Fibroblast of skin of abdomen (primary cell): ENCODE measurements around the gene RBMS1.

ENCODE experiments used
- DNase-seq: peaks from one replicate; pipeline ENCODE4 v3.0.0-alpha.2; 2013

The RBMS1 gene

DNA sequence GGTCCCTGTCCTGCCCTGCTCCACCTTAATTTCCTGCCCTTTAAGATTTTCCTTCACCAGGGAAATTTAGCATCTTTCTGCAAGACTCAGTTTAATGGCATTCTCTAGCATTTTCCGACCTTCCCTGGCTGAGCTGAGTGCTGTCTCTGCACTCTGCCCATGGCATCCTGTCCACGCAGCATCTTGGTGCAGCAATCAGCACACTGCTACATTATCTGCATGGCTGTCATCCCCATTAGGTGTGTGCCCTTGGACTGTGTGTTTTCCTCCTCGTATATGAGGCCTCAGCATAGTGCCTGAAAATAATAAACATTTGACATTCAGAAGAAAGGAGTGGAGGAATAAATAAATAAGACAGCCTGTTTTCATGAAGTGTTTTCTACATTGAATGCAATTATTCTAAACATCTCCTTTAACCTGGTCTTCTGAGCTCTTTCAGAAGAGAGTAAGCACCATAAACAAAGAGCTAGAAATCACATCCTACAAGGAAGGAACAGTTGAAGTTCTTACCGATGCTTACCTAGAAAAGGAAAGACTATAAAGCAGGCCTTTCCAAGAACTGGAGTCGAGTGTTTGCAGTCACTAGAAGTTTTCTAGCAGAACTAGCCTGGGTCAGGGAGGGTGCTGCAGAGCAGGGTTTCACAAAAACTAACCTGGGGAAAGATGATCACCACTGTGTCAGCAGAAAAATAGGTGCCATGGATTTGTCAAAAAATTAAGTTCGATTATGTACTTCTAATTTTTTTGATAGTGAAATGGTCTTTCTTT is 162.2 kb downstream of the RBMS1 start:
- DNase-seq: no peak

- DNase-seq: no peak
These were observed 164.6 kb downstream of the RBMS1 start for GRCh38 chr2:160328811-160329527.

- DNase-seq: no peak
These were observed 166.8 kb downstream of the RBMS1 start for GRCh38 chr2:160326786-160327185.

- no peak for DNase-seq
These were observed 168.2 kb downstream of the RBMS1 start for GRCh38 chr2:160325418-160325817.

DNA sequence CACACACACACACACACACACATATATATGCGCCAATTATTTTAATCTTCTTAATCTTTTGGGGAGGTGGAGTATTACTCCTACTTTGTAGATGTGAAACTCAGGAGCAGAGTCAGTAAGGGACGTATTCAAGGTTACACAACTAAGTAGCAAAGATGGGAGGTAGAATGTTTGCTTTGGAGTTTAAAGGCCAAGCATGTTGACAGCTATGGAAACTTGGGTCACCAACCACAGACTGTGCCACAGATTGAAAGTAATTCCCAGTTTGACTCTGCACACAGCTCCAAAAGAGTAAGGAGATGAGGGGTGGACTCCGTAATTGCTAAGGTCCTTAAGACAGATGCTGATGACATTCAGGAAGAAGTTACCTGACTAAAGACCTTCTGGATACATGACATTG is 168.7 kb downstream of the RBMS1 start:
- no peak for DNase-seq

GRCh38 chr2:160324161-160324800 is 169.3 kb downstream of the RBMS1 start:
- peak; percentile 54 for DNase-seq

DNA sequence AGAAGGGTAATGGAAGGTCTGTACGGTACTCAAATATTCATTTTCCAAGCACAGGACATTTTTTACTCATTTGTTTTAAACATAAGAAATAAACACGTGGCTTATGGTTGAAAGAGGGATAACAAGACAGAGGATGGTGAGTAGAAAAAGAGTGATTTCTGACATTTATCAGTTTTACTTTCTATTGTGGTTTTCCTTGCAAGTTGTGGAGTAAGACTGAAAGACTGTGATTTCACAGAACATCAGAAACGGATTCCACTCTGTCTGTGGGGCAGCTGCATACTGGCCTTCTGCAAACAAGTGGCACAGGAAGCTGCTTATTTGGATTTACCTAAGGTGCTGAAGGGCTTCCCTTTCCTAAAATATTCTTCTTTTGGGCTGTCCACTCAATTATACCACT is 171.3 kb downstream of the RBMS1 start:
- no peak for DNase-seq

GRCh38 chr2:160321006-160321405 is 172.6 kb downstream of the RBMS1 start:
- no peak for DNase-seq

DNA sequence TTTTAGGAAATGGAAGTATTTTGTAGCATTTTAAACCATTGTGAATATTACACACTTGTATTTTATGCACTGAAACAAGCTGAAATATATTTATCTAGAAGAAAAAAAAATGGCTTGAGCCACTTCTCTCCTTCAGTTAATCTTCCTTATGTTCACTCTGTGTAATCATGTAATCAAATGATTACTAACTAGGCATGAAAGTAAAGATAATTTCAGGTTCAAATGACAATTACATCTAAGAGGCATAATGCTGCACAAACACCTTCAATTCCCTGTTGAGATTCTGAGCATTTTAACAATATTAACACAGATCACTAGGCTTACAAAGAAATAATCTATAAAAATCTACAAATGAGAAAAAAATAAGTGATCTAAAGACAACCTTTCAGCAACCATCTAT is 173.9 kb downstream of the RBMS1 start:
- no peak for DNase-seq

- DNase-seq: no peak
These were observed 175.4 kb downstream of the RBMS1 start for GRCh38 chr2:160318218-160318617.

DNA sequence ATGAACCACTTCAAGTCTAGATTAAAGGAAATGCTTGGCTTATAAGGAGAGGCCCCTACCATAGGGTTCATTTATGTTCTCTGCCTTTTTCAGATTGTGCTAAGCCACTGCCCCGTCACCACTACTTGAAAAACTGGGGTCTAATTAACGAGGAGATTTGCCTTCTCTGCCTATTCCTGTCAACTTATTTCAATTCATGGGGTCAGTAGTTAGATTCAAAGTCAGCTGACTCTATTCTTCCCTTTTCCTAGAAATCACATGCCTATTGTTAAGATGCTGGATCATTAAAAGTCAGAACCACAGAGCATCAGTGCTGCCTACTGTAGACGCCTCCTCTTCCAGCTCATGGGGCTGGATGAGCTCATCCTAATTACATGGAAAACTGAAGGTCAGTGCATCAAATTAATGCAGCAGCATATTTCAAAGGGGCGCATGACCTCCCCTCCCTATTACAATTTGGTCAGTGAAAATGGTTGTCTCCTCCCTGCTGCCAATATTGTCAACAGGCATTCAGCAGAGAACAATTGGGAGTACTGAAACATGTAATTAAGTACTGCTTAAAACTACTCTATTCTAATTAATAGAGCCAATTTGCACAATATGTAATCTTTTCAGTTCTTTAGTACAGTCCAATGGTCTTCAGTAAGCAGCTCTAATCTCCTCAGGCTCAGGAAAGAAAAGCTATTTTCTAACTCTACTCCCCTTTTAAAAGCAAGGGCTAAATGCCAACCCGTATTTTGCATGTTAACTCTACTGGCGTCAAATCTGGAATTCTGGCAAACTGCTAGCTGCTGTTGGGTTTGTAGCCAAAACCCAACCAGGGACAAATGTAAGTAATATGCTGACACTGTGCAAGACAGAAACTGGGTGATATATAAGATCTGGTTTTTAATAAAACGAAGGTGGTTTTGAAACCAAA is 176.2 kb downstream of the RBMS1 start:
- peak; percentile 38 for DNase-seq

DNA sequence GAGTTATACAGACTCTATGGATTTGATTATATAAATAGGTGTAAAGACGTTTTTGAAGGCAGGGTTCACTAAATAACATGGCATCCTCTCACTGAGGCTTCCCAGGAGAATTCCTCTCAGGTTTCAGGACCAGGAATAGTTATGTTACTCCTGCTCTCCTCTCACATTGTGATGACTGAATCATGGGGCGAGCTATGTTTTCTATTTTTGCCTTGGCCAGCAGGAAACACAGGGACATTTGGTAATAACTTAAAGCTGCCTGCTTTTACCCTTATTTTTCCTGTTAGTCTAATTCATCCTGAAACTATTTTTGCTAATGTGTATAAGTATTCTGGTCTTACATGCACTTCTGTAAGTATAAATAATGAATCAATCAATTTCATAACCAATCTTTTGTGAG is 178.3 kb downstream of the RBMS1 start:
- peak; percentile 73 for DNase-seq

DNA sequence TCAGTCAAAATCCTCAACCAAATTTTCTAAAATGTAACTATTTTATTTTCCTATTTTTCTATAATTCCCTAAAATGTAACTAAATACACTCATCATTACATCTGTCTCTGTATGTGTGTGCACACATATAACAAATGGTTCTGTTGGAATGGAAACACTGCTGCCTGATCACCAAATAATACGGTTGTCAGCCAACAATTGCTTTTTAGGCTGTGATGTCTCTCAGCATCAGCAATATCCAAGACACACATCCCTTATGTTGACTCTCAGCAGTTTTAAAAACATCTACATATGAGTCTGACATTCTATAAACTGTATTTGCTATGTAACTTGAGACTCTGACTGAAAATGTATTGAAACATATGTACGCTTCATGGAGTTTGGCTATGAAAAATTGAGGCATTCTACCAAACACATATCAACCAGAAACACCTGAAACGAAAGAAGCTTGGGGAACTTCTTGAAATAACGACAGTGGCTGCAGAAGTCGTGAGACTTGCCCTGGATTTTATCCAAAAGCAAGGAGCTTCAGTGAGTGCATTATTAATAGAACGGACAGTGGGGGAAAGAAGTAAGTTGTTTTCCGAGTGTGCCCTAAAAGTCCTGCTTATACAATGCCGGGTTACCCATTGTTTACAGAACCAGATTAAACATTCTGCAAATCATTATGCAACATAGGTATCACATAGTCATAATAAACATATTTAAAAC is 183.3 kb downstream of the RBMS1 start:
- DNase-seq: no peak

GRCh38 chr2:160309585-160309984 is 184.0 kb downstream of the RBMS1 start:
- DNase-seq: peak; percentile 58

- DNase-seq: peak; percentile 93
These were observed 184.7 kb downstream of the RBMS1 start for GRCh38 chr2:160308915-160309314.

GRCh38 chr2:160308476-160308875 is 185.1 kb downstream of the RBMS1 start:
- DNase-seq: no peak

GRCh38 chr2:160306985-160307384 is 186.6 kb downstream of the RBMS1 start:
- DNase-seq: peak; percentile 93

DNA sequence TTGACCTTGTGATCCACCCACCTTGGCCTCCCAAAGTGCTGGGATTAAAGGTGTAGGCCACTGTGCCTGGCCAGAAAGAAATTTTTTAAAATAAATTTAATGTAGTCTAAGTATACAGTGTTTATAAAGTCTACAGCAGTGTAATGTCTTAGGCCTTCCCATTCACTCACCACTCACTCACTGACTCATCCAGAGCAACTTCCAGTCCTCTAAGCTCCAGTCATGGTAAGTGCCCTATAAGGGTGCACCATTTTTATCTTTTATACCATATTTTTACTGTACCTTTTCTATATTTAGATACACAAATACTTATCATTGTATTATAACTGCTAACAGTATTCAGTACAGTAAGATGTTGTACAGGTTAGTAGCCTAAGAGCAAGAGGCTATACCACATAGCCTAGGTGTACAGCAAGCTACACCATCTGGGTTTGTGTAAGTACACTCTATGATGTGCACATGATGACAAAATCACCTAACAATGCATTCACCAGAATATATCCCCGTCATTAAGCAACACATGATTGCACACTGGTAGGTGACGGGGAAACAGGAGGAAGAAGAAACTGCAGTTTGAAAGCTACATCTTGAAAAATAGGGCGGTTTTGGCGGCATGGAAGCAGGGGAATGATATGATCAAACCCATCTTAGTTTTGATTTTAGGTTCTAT is 188.4 kb downstream of the RBMS1 start:
- peak; percentile 80 for DNase-seq

GRCh38 chr2:160303527-160303926 is 190.1 kb downstream of the RBMS1 start:
- DNase-seq: no peak

DNA sequence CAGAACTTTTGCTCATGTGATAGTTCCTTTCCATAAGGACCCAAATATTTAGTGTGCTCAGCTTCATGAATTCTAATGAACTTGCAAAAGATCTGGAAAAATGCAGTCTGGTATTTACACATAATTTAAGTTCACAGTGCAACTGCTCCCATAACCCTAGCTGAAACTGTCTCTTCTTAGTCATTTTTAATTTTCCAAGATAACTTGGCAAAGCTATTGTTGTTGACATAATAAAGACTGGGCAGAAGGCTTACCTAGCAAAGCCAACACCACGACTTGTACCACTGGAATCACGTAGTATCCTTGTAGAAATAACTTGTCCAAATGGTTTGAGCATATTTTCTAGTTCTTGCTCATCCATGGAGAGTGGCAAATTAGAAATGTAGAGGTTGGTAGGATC is 190.5 kb downstream of the RBMS1 start:
- DNase-seq: no peak

DNA sequence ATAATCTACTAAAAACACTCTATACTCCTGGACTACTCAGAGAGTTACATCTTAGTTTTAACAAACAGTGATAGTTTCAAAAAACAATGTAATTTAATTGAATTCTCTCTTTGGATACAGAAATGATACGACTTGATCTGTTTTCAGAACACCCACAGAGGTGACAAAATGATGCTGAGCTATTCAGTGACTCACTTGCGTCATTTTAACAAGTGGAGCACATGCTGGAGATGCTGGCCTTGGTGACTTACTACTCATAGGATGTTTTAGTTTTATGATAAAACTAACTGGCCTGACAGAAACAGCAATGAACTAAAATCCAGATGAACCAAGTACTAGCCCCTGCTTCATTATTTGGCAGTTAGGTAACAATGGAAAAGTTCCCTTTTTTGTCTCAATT is 192.2 kb downstream of the RBMS1 start:
- DNase-seq: no peak
